ENCODE results near the gene CTTN.

GRCh38 chr11:70483917-70484316 is 85.6 kb downstream of the CTTN start:
- TF ChIP-seq CTCF (IDR thresholded peaks at IDR 0.05 in 2 of 3, conservative IDR thresholded peaks at IDR 0.05 in 1 of 3; ENCODE audit: control insufficient read depth in 2 of 3, extremely low read depth in 1 of 3, insufficient read depth in 1 of 3, low read depth in 3 of 3, low read length in 3 of 3) = no peak
- TF ChIP-seq ZNF384 (IDR thresholded peaks at IDR 0.05; ENCODE audit: borderline replicate concordance, low read depth, low read length) = no peak
- no peak for TF ChIP-seq PRDM15 (CRISPR knock-in tag; IDR thresholded peaks at IDR 0.05)
- TF ChIP-seq USF2 (IDR thresholded peaks at IDR 0.05; ENCODE audit: borderline replicate concordance, low read depth, low read length) = no peak
- no peak for TF ChIP-seq ATF2 (IDR thresholded peaks at IDR 0.05; ENCODE audit: low read length)
- TF ChIP-seq ZNF274 (IDR thresholded peaks at IDR 0.05; ENCODE audit: insufficient read depth, insufficient read length) = no peak
- no peak for TF ChIP-seq EZH2 (IDR thresholded peaks at IDR 0.05; ENCODE audit: borderline replicate concordance, control insufficient read depth, low read depth, low read length)
- no peak for TF ChIP-seq CBFB (IDR thresholded peaks at IDR 0.05; ENCODE audit: low read depth)
- no peak for TF ChIP-seq BCL3 (IDR thresholded peaks at IDR 0.05; ENCODE audit: borderline replicate concordance, insufficient read depth, low read depth, low read length, poor library complexity, severe bottlenecking)
- no peak for TF ChIP-seq FOXK2 (IDR thresholded peaks at IDR 0.05)
- no peak for TF ChIP-seq KAT2A (conservative IDR thresholded peaks at IDR 0.05; ENCODE audit: control insufficient read depth, low read depth, low read length)
- no peak for TF ChIP-seq POLR2AphosphoS5 (IDR thresholded peaks at IDR 0.05; ENCODE audit: low read length)
- no peak for TF ChIP-seq EP300 (IDR thresholded peaks at IDR 0.05; ENCODE audit: borderline replicate concordance in 1 of 2, control insufficient read depth in 1 of 2, low read depth in 2 of 2, low read length in 2 of 2)
- no peak for TF ChIP-seq RAD51 (IDR thresholded peaks at IDR 0.05)
